NT2/D1 (cell line): ENCODE data around the gene LGALS9.
"Not testable (repeated sequence)": the region's sequence is repeated elsewhere in the genome, so short reads cannot be mapped to it uniquely, and the experiment has no call there.

Source experiments
- DNase-seq: peaks from one replicate; pipeline ENCODE4 v3.0.0-alpha.2; 2011; ENCODE audit warnings: low read depth, low spot score
- H3K27me3 ChIP-seq: 2 replicates; pipeline ENCODE4 v1.6.0; 2011; ENCODE audit warnings: mild to moderate bottlenecking; ENCODE audit not compliant: insufficient read length, insufficient read depth
- H3K36me3 ChIP-seq: 2 replicates; pipeline ENCODE4 v1.6.1; 2011; ENCODE audit warnings: mild to moderate bottlenecking, low read length, mixed read lengths; ENCODE audit not compliant: insufficient read depth, insufficient read length
- H3K4me1 ChIP-seq: 2 replicates; pipeline ENCODE4 v1.5.1; 2011; ENCODE audit not compliant: insufficient read depth, insufficient read length
- H3K4me3 ChIP-seq: 2 replicates; pipeline ENCODE4 v1.5.1; 2011; ENCODE audit warnings: low read depth; ENCODE audit not compliant: insufficient read length
- H3K9ac ChIP-seq: 2 replicates; pipeline ENCODE4 v1.6.0; 2011; ENCODE audit warnings: low read depth; ENCODE audit not compliant: insufficient read length
- H3K9me3 ChIP-seq: 2 replicates; pipeline ENCODE4 v1.5.1; 2011; ENCODE audit warnings: mild to moderate bottlenecking, low read length; ENCODE audit not compliant: insufficient read depth
- SUZ12 ChIP-seq: IDR thresholded peaks from 2 replicates; pipeline ENCODE4 v1.6.1; 2011; ENCODE audit not compliant: insufficient read length, insufficient read depth; ENCODE audit errors: extremely low read depth
- YY1 ChIP-seq: IDR thresholded peaks from 2 replicates; pipeline ENCODE4 v1.6.1; 2011; ENCODE audit not compliant: insufficient read length, insufficient read depth
- ZNF274 ChIP-seq: IDR thresholded peaks from 2 replicates; pipeline ENCODE4 v1.6.1; 2011; ENCODE audit warnings: mild to moderate bottlenecking, low read depth, low read length

LGALS9 gene

DNA sequence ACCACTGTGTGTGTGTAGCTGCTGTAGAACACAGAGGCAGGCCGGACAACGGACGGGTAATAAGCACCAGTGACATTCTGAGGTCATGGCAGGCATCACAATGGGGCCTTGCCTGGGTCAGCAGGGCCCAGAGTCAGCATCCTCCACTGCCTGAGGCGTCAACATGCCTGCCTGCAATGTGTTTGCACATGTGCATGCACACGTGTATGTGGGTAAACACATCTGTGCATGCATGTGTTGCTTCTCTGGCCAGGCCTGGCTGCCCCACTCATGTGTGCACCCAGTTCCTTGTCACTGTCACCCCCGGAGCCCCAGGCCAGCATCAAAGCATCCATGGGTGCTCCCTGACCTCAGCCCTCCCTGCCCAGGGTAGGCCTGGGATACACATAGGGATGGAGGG lies 43.3 kb downstream of the LGALS9 start:
- TF ChIP-seq SUZ12 (no peak), YY1 (no peak), ZNF274 (no peak)
- no peak for DNase-seq
- no peaks in the 10 kb centered on the region for H3K4me1 ChIP-seq
- H3K27me3 ChIP-seq, result no peaks in the 10 kb centered on the region
- no peaks in the 10 kb centered on the region for H3K9me3 ChIP-seq
- no peak overlapping the region for H3K4me3 ChIP-seq
- H3K9ac ChIP-seq, result no peak overlapping the region
- no peaks in the 10 kb centered on the region for H3K36me3 ChIP-seq

DNA sequence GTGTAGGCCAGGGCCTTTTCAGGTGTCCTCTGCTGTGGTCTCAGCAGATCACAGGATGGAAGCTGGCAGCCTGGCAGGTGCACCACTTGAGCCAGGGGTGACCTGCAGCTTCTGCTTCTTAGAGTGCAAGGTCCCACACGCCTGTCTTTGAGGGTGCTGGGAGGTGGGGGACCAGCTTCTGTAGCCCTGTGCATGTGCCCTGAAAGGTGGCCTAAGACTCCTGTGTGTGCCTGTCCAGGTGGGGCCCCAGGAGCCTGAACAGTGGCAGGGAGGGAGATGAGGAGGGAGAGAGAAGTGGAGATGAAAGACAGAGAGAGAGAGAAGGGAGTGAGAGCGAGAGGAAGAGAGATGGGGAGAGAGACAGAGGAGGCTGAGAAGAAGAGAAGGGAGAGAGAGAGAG lies 46.2 kb downstream of the LGALS9 start:
- Histone ChIP-seq H3K9me3 (no peaks in the 10 kb centered on the region), H3K9ac (no peak overlapping the region), H3K36me3 (no peaks in the 10 kb centered on the region), H3K4me1 (no peaks in the 10 kb centered on the region), H3K27me3 (no peaks in the 10 kb centered on the region), H3K4me3 (no peak overlapping the region)
- no peak for TF ChIP-seq ZNF274
- no peak for TF ChIP-seq SUZ12
- TF ChIP-seq YY1, result no peak
- no peak for DNase-seq

DNA sequence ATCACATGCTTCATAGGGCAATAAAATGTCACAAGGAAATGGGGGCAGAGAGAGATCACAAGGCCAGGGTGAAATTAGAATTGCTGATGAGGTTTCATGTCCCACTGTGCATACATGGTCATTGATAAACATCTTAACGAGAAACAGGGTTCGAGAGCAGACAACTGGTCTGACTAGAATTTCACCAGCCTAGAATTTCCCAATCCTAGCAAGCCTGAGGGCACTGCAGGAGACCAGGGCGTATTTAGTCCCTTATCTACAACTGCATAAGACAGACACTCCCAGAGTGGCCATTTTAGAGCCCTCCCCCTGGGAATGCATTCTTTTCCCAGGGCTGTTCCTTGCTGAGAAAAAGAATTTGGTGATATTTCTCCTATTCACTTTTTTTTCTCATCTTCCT lies 55.3 kb downstream of the LGALS9 start:
- H3K4me3 ChIP-seq, DNase-seq, H3K36me3 ChIP-seq, H3K4me1 ChIP-seq, H3K27me3 ChIP-seq, H3K9ac ChIP-seq: not testable (repeated sequence)
- H3K9me3 ChIP-seq, result peaks cover 11% of the 10 kb centered on the region

DNA sequence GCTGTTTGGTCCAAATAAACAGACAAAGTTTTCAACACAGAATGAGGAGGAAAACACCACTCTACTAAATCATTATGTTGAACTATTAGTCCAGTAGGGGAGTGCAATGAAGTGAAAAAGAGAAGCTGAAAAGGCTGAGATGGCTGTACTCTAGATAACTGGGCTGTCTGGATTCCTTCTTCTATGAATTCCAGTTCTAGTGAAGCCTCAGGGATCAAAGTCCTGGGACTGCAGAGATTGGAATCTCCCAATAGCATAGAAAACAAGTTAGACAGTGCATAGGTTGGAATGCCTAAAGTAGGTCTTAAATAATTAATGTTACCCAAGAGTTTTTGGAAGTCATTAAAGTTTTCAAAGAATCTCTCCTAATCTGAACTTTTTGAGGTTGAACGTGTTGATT lies 59.9 kb downstream of the LGALS9 start:
- Histone ChIP-seq H3K4me1 (no peaks in the 10 kb centered on the region), H3K9me3 (peaks cover 24% of the 10 kb centered on the region), H3K4me3 (no peak overlapping the region), H3K9ac (no peak overlapping the region), H3K27me3 (no peaks in the 10 kb centered on the region), H3K36me3 (no peaks in the 10 kb centered on the region)
- DNase-seq, result no peak
- TF ChIP-seq YY1 (no peak), SUZ12 (no peak), ZNF274 (no peak)

DNA sequence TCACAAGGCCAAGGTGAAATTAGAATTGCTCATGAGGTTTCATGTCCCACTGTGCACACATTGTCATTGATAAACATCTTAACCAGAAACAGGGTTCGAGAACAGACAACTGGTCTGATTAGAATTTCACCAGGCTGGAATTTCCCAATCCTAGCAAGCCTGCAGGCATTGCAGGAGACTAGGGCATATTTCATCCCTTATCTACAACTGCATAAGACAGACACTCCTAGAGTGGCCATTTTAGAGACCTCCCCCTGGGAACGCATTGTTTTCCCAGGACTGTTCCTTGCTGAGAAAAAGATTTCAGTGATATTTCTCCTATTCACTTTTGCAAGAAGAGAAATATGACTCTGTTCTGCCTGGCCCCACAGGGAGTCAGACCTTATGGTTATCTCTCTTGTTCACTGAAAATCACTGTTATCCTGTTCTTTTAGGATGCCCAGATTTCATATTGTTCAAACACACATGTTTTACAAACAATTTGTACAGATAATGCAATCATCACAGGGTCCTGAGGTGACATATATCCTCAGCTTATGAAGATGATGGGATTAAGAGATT lies 64.3 kb downstream of the LGALS9 start:
- peaks cover 20% of the 10 kb centered on the region for H3K9me3 ChIP-seq
- H3K36me3 ChIP-seq, H3K4me1 ChIP-seq, H3K9ac ChIP-seq, DNase-seq, H3K4me3 ChIP-seq, H3K27me3 ChIP-seq: not testable (repeated sequence)
